Parathyroid adenoma (tissue), 2 donors: ENCODE data around the gene KLHL40.

Experiments
- H2AFZ ChIP-seq: fragments of 300-600 bp; sonication (generic); one replicate; pipeline ENCODE4 v1.7.0; 2017; ENCODE audit warnings: antibody characterized with exemption, mild to moderate bottlenecking
- H3K27ac ChIP-seq: fragments of 300-600 bp; sonication (generic); one replicate; pipeline ENCODE4 v1.7.0; 2017
- H3K27me3 ChIP-seq: fragments of 300-600 bp; sonication (generic); one replicate; pipeline ENCODE4 v1.7.0; 2017; ENCODE audit warnings: low read length; ENCODE audit not compliant: control insufficient read depth, insufficient read depth
- H3K36me3 ChIP-seq: fragments of 300-600 bp; sonication (generic); one replicate; pipeline ENCODE4 v1.7.0; 2017; ENCODE audit warnings: low read length; ENCODE audit not compliant: control insufficient read depth, insufficient read depth
- H3K4me1 ChIP-seq: fragments of 300-600 bp; sonication (generic); one replicate; pipeline ENCODE4 v1.7.0; 2017; ENCODE audit warnings: control low read depth
- H3K4me2 ChIP-seq: fragments of 300-600 bp; sonication (generic); one replicate; pipeline ENCODE4 v1.7.0; 2017; ENCODE audit warnings: low read length
- H3K4me3 ChIP-seq: fragments of 300-600 bp; sonication (generic); one replicate; pipeline ENCODE4 v1.7.0; 2017; ENCODE audit warnings: low read depth, low read length
- H3K79me2 ChIP-seq: fragments of 300-600 bp; sonication (generic); one replicate; pipeline ENCODE4 v1.7.0; 2017; ENCODE audit warnings: control low read depth
- H3K9ac ChIP-seq: fragments of 300-600 bp; sonication (generic); one replicate; pipeline ENCODE4 v1.7.0; 2017; ENCODE audit warnings: mild to moderate bottlenecking
- H3K9me3 ChIP-seq: fragments of 300-600 bp; sonication (generic); one replicate; pipeline ENCODE4 v1.7.0; 2017; ENCODE audit warnings: low read length; ENCODE audit not compliant: control insufficient read depth
- CTCF ChIP-seq: fragments of 300-600 bp; sonication (generic); IDR thresholded peaks from one replicate; pipeline ENCODE4 v1.7.0; 2017; ENCODE audit warnings: antibody characterized with exemption, mild to moderate bottlenecking
- donor health status: primary hyperparathyroidism.

The KLHL40 gene

GRCh38 chr3:42656680-42657610 lies 28.4 kb upstream of the KLHL40 start:
- Histone ChIP-seq H3K4me3 (no peak overlapping the region), H3K4me2 (no peak overlapping the region), H3K27ac (no peak overlapping the region), H3K9ac (no peak overlapping the region), H3K36me3 (no peaks in the 10 kb centered on the region), H3K4me1 (peaks cover 25% of the 10 kb centered on the region), H3K79me2 (peaks cover 7% of the 10 kb centered on the region), H3K27me3 (no peaks in the 10 kb centered on the region), H2AFZ (no peak overlapping the region), H3K9me3 (no peaks in the 10 kb centered on the region)
- no peak for TF ChIP-seq CTCF

- Histone ChIP-seq H3K9me3 (no peaks in the 10 kb centered on the region), H3K4me3 (no peak overlapping the region), H3K27me3 (no peaks in the 10 kb centered on the region), H3K4me1 (peaks cover 19% of the 10 kb centered on the region), H3K79me2 (no peaks in the 10 kb centered on the region), H3K4me2 (no peak overlapping the region), H3K9ac (no peak overlapping the region), H3K27ac (no peak overlapping the region), H2AFZ (no peak overlapping the region), H3K36me3 (no peaks in the 10 kb centered on the region)
- no peak for TF ChIP-seq CTCF
Observed at GRCh38 chr3:42657675-42658074, 27.7 kb upstream of the KLHL40 start.

- H3K79me2 ChIP-seq = no peaks in the 10 kb centered on the region
- no peak overlapping the region for H2AFZ ChIP-seq
- no peaks in the 10 kb centered on the region for H3K9me3 ChIP-seq
- no peak overlapping the region for H3K4me2 ChIP-seq
- no peak overlapping the region for H3K9ac ChIP-seq
- no peak overlapping the region for H3K4me3 ChIP-seq
- no peaks in the 10 kb centered on the region for H3K36me3 ChIP-seq
- peaks cover 13% of the 10 kb centered on the region for H3K4me1 ChIP-seq
- no peaks in the 10 kb centered on the region for H3K27me3 ChIP-seq
- H3K27ac ChIP-seq = no peak overlapping the region
- no peak for TF ChIP-seq CTCF
Observed at GRCh38 chr3:42658091-42658770, 27.1 kb upstream of the KLHL40 start.

- no peaks in the 10 kb centered on the region for H3K79me2 ChIP-seq
- no peak overlapping the region for H3K4me2 ChIP-seq
- no peaks in the 10 kb centered on the region for H3K27me3 ChIP-seq
- H3K4me1 ChIP-seq = peaks cover 8% of the 10 kb centered on the region
- H2AFZ ChIP-seq = no peak overlapping the region
- no peaks in the 10 kb centered on the region for H3K9me3 ChIP-seq
- H3K9ac ChIP-seq = no peak overlapping the region
- no peak for TF ChIP-seq CTCF
- H3K4me3 ChIP-seq = no peak overlapping the region
- H3K36me3 ChIP-seq = no peaks in the 10 kb centered on the region
- no peak overlapping the region for H3K27ac ChIP-seq
Observed at GRCh38 chr3:42658771-42659390, 26.5 kb upstream of the KLHL40 start.
